ENCODE data around the gene BRD8.
"Not testable (repeated sequence)": the region's sequence is repeated elsewhere in the genome, so short reads cannot be mapped to it uniquely, and the experiment has no call there.

BRD8 gene

DNA sequence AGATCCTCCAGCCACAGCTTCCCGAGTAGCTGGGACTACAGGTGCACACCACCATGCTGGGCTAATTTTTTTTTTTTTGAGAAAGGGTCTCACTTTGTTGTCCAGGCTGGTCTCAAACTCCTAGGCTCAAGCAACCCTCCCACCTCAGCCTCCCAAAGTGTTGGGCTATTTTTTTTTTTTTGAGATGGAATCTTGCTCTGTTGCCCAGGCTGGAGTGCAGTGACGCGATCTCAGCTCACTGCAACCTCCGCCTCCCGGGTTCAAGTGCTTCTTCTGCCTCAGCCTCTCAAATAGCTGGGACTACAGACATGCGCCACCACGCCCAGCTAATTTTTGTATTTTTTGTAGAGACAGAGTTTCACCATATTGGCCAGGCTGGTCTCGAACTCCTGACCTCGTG lies 22.5 kb downstream of the BRD8 start:
- not testable (repeated sequence) for DNase-seq

DNA sequence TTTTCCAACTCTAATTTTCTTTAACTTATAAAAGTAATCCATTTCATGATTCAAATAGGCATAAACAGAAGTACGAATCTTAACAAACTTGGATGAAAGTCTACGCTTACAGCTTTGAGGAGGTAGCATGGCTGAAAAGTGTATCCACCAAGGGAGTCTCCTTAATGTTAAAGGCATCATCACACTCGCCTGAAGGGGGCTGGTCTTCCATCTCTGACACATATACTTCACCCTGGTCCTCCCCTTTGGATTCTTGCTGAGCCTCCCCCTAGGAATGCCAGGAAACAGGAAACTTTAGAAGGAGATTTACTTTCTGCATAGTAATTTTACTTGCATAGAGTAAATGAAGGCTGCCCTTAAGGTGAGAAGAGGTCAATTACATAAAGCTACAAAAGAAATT lies 28.9 kb downstream of the BRD8 start:
- DNase-seq: no peak

DNA sequence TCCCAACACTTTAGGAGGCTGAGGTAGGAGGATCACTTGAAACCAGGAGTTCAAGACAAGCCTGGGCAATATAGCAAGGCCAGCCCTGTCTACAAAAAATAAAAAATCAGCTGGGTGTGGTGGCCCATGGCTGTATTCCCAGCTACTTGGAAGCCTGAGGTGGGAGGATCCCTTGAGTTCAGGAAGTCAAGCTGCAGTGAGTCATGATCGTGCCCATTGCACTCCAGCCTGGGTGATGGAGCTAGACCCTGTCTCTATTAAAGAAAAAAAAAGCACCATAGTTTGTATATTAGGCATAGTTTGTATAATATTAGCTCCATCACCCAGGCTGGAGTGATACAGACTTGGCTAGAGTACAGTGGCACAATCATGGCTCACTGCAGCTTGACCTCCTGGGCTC lies 29.6 kb downstream of the BRD8 start:
- no peak for DNase-seq

DNA sequence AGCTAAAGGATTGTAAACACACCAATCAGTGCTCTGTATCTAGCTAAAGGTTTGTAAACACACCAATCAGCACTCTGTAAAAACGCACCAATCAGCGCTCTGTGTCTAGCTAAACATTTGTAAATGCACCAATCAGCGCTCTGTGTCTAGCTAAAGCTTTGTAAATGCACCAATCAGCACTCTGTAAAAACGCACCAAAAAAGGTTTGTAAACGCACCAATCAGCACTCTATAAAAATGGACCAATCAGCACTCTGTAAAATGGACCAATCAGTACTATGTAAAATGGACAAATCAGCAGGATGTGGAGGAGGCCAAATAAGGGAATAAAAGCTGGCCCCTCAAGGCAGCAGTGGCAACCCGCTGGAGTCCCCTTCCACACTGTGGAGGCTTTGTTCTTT lies 34.9 kb downstream of the BRD8 start:
- DNase-seq: not testable (repeated sequence)

DNA sequence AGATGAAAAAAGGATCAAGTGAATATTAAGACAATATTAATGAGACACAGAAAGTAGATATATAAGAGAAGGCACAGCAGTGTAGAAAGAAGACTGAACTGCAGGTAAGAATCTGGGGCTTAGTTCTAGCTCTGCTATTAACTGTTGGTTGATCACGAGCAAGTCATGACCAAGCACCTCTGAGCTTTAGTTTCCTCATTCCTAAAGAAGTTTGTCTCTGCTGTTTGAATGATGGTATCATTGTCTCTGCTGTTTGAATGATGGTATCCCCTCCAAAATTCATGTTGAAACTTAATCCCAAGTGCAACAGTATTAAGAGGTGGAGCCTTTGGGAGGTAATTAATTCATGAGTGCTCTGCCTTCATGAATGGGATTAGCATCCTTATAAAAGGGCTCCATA lies 36.7 kb downstream of the BRD8 start:
- no peak for DNase-seq

DNA sequence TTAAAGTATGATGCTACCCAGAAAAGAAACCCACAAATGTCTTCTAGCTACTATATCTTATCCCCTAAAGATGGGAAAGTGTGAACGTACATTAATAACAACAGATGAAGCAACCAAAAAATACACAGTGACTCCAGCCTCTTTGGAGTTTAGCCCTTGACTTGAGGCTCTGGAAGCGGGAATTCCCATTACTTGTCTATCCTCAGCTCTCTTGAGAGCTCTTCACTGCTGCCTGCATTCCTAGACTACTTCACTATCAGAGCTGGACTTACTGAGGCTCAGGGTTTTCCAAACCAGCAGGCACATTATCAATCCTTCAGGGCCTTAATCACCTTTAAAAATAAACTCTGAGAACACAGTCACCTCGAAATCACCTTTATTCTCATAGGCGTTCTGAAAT lies 38.2 kb downstream of the BRD8 start:
- DNase-seq: no peak

DNA sequence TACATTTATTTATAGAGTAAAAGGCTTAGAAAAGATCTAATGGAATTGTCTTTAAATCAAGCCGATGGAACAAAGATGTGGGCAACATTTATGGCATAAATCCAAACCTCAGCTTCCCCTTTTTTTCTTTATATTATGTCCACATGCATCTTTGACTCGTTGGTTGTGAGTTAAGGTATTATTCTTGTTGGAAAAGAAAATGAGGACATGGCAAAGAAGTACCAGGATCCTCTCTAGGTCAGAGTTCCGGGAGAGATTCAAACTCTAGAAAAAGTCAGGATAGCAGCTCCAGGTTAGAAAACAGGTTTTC lies 38.7 kb downstream of the BRD8 start:
- no peak for DNase-seq

DNA sequence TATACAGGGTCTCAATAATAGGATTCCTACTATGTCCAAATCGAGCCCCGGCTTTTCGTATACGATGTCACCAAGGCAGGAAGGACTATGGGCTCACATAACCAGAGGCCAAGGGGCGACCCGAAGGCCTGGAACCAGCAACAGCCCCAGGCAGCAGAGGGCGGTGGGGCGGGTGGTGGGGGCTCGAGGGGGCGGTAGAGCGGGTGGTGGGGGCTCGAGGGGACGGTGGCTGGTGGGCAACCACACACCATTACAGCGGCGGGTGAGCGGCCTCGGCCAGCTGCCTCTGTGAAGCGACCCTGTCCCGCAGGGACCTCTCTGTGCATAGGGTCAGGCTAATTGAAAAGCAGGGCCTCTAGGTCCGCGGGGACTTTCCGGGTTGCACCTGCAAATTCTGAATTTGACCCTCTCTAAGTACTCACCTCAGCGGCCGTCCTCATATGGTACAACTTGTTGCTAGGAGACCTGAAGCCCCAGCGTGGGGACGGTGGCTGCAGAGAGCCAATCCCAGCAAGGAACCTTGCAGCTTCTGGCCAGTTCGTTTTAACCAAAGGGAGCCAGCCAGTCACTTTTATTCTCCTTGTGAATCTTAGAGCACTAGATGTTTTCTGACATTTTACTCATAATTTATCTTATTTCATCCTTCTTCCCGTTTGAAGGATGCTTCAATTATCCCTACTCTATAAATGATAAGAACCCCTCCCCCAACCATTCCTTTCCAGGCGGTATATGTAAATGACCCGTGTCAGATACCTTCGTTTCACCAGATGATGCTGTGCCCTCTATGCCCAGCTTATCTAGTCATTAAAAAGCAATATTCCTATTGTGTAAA lies 39.3 kb downstream of the BRD8 start, which contains the start of gene NME5:
Gene NME5 (minus strand): TSS at position 480 of the 832 bp plus-strand sequence. CDS start 648 bp downstream, outside the sequence.
- DNase-seq: no peak

DNA sequence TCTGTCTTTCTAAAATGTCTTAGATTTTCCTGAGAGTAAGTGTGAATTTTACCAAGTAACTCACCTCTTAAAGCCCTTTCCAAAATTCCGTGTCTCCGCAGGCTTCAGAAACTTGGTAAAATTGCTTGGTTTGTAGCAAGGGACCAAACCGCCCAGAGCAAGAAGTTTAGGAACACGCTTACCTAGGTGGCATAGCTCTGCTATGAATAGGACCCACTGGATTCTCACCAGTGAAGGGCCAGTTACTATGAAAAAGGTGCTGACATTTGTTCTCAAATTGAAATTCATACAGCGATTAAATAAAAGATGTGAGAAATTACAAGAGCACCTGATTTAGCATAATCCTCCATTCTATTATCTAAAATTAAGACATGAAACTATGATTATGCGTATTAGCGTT lies 45.9 kb downstream of the BRD8 start:
- no peak for DNase-seq

DNA sequence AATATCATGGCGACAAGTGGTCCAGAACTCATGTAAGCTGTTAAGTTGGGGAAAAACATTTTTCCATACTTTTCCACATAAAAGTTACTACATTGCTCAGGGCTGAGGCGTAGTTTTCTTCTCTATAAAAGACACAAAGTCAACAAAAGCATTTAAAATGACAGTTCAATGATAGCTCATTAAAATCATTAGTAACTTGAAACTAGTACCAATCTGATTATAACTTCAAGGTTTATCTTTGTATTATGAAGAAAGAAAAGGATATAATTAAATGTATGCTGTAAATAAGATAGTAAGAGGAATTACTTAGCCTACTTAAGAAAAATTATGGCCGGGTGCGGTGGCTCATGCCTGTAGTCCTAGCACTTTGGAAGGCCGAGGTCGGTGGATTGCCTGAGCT lies 49.1 kb downstream of the BRD8 start:
- no peak for DNase-seq

DNA sequence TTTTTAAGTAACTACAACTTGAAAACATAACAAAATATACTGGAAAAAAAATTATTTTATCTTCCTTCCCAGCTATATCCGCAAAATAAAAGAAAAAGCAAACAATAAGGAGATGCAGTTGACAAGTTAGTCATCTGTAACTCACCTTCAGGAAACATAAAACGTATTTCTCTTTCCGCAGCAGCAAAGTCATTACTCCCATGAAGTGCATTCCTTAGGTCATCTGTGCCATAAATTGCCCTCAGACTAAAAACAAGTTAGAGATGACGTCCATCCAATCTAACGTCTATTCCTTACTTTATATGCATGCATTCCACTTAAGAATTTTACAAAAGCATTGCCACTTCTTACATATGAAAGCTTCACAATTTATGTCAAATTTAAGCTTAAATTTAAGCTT lies 50.1 kb downstream of the BRD8 start:
- DNase-seq: no peak

DNA sequence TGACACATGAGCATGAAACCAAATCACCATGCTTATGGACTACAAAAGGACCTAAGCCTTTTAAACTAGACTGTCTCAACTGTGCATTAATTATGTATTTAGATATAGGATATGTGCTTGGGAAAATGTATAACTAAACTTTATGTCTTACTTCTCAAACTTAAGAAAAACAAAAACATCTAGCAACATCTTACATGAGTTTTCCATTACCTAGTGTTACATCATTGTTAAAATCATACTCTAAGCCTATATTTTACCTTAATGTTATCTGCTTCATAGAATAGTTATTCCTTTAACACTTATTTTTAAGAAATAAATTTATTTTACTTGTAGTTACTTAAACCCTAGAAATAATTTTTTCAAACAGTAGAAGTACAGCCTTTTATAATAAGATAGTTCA lies 63.2 kb downstream of the BRD8 start:
- no peak for DNase-seq

DNA sequence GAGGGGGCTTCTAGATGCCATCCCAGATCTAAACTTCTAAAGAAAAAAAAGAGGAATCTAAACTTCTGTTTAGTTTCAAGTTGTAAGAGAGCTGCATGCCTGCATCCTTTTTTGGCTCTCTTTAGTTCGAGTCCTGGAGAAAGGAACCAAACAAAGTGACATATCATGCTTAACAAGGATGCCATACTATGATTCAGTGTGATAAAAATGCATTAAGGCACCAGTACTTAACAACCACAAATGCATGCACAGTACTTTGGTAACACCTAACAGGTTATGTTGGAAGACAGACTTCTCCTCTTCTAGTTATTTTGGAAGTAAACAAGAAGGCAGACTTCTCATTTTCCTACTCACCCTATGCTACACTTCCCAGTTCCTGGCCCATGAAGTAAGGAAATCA lies 66.5 kb downstream of the BRD8 start:
- DNase-seq: no peak

DNA sequence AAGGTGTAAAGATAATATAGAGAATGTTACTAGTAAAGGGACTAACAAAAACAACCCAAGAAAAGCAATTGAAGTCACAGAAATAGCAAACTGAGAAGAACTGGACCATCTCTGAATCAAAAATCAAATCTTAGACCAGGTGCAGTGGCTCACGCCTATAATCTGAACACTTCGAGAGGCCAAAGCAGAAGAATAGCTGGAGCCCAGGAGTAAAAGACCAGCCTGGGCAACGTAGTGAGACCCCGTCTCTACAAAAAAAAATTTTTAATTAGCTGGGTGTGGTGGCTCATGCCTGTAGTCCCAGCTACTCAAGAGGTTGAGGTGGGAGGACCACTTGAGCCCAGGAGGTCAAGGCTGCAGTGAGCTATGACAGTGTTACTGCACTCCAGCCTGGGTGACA lies 67.2 kb downstream of the BRD8 start:
- DNase-seq: no peak

DNA sequence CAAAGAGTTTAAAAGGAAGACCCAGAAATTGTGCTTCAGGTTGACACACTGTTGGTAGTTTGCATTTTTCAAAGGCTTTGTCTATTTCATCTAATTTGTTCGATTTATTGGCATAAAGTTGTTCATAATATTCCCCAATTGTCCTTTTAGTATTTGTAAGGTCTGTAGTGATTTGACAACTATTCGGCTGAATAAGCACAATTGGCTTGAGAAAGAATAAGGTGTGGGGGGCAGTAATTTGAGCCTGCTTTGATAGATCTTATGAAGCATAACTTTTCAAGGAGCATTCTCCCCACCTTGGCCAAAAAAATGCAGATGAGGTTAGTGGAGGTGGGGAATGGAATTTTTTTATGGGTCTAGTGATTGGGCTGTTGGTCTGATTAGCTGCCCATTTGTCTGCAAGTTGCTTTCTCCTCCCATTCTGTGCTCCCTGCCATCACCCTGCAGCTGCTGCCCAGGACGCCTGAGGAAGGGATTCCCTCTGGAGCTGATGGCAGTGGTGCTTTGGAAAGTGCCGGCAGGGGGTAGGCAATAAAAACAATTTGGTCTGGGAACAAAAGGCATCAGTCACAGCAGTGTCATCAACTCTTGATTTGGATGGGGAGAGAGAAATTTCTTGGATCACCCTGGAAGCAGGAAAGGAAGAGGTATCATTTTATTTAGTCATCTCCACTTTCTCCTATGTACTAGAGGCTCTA lies 68.0 kb downstream of the BRD8 start:
- no peak for DNase-seq

DNA sequence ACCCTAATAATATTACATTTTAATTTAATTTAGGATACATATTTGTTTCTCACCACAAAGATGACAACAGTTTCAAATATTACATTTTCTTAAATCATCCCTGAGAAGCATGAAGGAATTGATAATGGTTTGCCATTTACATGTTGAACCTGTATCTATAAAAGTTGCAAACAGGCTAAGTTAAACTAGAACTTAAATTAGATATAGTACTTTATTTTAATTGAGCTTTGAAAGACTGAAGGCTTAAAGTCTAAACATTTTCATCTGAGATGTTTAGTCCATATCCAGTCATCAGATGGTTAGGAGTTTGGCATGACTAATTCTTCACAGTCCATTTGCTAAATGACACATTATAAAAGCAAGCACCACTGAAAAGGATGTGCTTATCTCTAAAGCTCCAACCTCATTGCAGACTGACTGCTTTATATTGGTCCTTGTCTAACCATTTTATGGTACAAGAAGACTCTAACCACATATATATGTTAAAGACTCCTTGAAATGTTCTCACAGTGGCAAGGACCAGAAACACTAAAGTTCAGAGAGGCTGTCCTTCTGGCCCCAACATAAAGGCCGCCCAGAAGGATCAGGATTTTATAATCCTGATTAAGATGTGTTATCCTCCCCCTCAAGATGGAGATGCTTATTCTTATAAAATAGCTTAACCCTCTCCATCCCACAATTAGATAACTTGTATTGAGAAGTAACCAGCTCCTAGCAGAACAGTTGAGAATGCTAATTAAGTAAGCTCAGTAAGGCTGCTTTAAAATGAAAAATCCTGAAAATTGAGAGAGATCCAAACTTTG lies 68.8 kb downstream of the BRD8 start:
- DNase-seq: no peak

DNA sequence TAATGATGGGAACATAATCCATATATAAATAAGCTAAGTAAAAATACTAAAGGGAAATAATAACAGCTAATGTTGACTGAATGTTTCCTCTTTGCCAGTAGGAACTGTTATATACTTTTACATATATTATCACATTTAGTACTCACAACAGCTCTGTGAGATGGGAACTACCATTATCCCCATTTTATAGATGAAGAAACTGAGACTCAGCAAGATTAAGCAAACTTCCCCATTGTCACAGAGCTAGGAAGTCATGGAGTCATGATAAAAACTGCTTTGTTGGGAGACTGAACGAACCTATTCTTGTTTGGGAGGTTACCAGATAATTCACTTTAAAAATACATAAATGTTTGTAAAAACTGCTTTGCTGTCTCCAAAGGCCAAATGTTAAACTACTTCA lies 71.2 kb downstream of the BRD8 start:
- no peak for DNase-seq

DNA sequence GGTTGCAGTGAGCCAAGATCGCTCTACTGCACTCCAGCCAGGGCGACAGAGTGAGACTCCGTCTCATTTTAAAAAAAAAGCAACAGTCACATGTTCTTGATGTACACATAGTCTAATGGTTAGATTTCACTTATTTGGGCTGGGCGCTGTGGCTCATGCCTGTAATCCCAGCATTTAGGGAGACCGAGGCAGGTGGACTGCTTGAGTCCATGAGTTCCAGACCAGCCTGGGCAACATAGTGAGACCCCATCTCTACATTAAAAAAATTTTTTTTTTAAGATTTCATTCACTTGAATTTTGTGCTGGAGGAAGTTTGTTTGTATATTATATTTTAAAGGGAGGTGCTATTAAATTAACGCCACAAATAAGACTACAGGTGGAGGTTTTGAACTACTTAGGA lies 72.7 kb downstream of the BRD8 start:
- DNase-seq: no peak

DNA sequence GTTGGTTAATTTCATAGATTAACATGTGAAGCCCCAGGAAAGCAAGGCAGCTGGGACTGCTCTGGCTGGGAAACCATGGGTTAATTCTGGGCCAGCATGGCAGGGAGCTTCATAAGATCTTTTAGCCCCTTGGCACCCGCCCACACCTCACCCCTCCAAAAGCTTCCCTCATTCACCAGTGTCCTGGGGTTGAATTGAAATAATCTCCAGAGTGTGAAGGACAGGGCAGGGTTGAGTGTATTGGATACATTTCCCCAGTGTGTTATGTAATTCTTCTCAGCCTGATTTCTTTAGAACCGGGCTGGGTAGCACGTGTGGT lies 75.2 kb downstream of the BRD8 start:
- DNase-seq: no peak

DNA sequence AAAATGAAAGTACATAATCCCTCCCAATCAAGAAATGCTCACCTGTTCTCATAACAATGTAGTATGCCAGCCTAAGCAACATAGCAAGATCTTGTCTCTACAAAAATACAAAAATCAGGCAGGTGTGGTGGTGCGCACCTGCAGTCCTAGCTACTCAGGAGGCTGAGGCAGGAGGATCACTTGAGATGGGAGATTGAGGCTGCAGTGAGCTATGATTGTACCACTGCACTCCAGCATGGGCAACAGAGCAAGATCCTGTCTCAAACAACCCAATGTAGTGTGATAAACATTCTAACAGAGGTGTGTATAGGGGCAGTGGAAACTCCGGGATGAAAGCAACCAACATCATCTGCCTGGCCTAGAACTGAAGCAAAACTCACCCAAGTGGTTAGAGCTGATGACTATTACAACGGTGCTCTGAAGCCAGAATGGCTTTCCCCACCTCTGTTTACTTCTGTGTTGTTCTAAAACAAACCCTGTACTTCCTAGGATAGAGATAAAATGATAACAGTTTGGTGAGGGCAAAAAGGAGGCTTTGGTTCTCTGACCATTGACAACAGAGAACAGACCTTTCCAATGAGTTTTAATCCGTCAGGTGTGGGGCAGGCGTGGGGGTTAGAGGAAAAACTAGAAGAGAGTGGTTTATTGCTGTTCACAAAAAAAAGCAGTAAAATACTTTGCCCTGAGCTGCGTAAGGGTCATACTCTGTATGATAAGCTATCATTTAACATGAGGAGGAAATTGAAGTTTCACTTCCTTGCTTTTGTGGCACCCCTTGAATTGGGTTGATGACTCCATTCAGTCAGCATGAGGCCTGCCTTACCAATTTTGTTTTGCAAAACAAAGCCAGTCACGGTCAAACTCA lies 75.7 kb downstream of the BRD8 start:
- DNase-seq: no peak

DNA sequence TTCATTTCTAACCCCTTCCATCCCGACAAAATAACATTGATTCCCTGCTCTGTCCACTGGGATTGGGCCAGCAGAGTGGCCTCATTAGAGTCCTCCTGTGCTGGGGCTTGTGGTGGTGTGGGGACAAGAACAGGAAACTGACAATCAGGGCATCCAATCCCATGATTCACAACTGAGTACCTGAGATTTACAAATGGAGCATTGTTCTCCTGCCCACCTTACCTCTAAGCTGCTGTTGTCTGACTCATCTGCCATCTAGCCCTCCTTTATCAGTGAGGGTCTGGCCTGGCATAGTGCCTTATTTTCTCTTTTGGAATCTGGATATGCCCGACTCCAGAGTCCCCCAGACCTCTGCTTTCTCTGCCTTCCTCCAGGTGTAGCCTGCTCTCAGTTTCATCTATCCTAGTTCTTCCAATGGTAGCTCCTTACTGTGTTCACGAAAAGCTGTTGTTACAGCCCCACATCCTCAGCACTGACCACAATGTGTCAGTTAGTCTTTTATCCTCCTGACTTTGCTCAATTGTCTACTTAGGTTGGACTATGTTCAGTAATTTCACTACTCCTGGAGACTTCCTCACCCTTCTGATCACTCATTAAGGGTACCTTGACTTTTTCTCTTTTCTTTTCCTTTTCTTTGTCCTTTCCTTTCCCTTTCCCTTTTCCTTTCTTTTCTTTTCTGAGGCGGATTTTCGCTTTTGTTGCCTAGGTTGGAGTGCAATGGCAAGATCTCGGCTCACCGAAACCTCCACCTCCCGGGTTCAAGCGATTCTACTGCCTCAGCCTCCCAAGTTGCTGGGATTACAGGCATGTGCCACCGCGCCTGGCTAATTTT lies 81.2 kb downstream of the BRD8 start:
- DNase-seq: no peak

DNA sequence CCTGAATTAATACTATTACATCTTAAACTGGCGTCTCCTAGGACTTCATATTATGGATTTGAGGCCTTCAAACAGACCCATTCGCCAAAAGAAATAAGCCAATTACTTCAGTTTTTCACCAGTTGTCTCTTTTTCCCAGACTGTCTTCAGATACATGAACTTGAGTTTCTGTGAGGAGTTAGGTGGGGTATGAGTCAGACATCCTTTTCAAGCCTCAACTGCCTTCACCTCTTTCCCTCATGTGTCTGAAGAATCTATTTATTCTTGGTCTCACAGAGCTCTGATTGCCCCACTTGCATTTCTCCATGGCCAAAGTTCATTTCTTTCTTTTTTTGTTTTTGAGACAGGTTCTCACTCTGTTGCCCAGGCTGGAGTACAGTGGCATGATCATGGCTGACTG lies 82.1 kb downstream of the BRD8 start:
- no peak for DNase-seq

Measured in stimulated activated CD4-positive, alpha-beta T cell treated with anti-CD3 and anti-CD28 coated beads, Interleukin-2, amount 100 ng/mL, for 48 hours (primary cell).